NOMO-1 treated with dmso at 0.1 percent for 144 hours (cell line): ENCODE data around the gene PIP5K1B.
"Not testable (repeated sequence)": the region's sequence is repeated elsewhere in the genome, so short reads cannot be mapped to it uniquely, and the experiment has no call there.

Experiments used
- DNase-seq: peaks from one replicate; lab custom pipeline; 2025; ENCODE audit not compliant: unreplicated experiment; lab: John Stamatoyannopoulos, UW

The PIP5K1B gene

GRCh38 chr9:68704814-68705530 is at the start of gene PIP5K1B:
TSS of gene PIP5K1B (plus strand) at chr9:68705240. CDS start at chr9:68822615, 117,375 bp downstream.
- DNase-seq, result peak; percentile 56

DNA sequence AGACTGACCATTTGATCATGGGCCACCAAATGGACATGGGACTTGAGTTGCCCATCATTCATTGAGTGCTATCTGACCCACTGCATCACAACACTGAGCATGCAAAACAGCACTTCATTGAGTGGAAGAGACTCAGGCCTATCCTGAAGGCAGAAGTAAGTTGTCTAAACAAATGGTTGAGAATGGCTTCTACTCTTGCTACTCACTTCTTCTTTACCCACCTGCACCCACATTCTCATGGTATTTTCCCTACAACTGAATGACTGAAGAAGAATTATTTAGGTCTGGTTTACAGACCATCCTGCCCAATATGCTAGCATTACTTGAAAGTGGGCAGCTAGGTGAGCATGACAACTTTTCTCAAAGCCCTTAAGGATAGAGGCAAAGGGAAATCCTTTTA is 41.0 kb upstream of the PIP5K1B start:
- DNase-seq, result no peak

DNA sequence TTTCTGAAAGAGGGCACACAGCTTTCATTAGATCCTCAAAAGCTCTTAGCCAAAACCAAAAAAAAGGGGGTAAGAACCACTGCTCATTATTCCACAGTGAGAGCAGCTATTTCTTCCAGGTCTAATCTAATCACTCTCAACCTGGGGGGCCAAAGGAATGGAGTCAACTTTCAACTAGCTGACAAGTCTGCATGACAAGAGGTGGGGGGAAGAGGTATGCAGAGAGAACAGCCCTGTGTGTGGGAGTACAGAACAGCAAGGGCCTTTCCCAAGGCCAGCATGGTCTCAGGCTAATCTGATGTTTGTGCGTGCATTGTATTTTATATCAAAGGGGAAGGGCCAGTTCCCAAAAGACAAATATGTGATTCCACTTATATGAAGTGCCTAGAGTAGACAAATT is 36.9 kb upstream of the PIP5K1B start:
- no peak for DNase-seq

DNA sequence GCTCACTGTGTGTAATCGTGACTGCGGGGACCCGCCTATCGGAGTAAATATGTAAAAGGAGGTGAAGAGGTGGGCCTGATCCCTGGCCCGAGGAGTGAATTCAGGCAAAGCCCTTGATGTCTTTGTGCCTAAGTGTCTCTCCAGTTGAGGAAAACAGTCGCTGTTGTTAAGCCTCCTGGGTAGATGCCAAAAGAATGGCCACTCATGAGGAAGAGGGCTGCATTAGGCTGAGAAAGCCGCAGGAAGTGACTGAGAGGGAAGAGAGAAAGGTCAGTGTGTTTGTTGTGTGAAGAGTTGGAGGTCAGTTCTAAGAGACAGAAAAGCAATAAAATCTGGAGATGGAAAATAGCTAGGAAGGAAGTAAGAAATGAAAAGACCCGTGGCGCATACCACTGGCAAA is 35.8 kb upstream of the PIP5K1B start:
- no peak for DNase-seq

DNA sequence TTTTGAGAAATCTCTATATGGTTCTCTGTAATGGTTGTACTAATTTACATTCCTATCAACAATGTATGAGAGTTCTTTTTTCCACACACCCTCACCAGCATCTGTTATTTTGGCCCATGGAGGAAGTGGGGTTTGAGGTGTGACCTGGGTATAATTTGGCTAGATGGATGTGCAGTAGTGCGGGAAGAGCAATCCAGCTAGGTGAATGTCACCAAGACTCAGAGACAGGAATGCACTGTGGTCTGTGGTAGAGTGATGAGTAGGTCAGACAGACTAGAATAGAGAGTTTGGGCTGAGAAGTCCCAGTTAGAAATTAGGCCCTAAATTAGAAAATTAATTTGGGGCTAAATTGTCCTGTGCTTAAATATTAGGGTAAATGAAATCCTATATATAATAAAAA is 32.8 kb upstream of the PIP5K1B start:
- DNase-seq, result no peak

GRCh38 chr9:68672625-68673024 is 32.4 kb upstream of the PIP5K1B start:
- no peak for DNase-seq

DNA sequence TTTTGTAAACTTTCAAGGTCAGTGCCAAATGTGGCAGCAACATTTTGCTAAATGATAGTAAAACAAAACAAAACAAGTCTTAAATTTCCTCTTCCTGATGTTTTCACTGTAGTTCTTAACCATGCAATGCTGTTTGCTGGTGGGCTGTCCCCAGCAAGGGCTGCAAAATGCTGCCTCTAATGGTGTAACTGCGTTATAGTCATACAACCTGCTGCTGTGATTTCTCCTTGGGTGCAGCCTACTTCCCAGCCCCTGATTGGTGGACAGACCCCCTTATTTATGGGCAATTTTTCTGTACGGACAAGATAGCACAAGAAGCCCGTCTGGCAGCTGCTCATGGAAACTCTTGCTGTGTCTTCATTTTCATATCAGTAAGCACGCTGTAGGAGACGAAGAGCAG is 26.6 kb upstream of the PIP5K1B start:
- no peak for DNase-seq

DNA sequence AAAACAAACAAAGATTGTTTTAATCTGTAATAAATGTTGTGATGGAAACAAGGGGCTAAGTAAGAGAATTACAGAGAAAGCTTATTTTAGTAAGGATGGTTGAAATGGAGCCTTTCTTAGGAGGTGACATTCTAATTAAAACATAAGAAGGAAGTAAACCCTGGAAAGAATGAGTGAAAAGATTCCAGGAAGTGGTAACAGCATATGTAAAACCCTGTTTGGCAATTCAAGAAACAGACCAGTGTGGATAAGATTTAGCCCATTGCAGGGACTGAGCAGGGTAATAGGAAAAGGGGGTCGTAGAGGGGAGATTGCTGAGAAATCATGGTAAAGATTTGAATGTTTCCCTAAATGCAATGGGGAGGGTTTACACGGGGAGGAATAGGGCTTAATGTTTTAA is 21.6 kb upstream of the PIP5K1B start:
- no peak for DNase-seq

DNA sequence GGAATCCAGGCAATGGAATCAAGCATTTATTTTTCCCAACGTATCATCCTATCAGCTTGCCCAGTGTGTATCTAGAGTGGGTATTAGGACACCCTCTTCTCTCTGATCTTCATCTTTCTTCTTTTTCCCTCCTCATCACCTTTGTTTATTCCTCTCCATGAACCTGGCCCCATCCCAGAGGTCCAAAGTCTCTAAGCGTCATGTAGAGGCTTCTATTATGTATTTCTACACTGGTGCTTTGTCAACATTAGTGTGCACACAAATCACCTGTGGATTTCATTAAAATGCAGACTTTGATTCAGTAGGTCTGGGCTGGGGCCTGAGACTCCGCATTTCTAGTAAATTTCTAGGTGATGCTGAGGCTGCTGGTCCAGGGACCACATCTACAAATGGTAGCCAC is 19.8 kb upstream of the PIP5K1B start:
- no peak for DNase-seq

- no peak for DNase-seq
Observed at GRCh38 chr9:68685770-68686169, 19.3 kb upstream of the PIP5K1B start.

DNA sequence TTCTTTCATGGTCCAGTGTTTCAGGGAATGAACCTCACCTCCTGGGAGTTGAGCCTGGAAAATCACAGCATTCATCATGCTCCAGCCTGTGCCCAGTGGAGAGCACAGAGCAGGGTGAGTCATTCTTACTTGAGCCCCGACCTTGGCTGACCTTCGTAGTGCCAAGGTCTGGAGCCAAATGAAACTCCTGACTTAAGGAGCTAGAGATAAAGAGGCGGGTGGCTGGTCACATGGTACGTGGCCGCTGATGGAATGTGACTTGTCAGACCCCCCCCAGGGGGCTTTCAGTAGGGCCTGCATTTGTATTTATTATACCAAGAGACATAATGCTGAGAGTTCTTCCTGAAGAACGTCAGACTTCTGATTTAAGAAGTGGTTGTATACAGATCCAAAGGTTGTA is 15.0 kb upstream of the PIP5K1B start:
- DNase-seq, result no peak

GRCh38 chr9:68692519-68692918 is 12.5 kb upstream of the PIP5K1B start:
- no peak for DNase-seq

- no peak for DNase-seq
Observed at GRCh38 chr9:68694125-68694524, 10.9 kb upstream of the PIP5K1B start.

GRCh38 chr9:68697851-68698250 is 7.2 kb upstream of the PIP5K1B start:
- DNase-seq, result no peak

DNA sequence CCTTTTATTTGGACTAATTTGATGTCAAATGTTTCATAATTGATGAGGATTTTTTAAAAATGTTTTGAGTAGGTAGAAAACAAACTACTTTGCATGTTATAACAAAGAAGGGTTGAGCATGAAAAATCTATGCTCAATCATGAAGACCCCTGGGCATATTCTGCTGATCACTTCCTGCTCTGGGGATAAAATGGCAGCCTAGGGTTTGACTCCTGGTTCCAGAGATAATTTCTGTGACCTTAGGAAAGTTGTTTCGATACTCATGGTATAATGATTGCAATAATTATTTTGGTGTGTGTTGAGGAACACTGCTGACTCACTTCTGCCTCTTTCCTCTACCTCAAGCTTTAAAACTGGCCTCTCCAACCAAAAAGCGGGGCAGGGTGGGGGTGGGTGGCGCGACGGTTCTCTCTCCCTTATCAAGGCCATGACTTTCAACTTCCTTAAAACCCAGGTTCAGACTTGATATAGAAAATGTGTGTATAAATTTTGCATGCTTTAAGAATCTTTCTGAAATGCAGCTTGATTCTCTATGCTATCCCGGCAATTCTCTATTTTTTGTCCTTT is 6.0 kb upstream of the PIP5K1B start:
- no peak for DNase-seq

- not testable (repeated sequence) for DNase-seq
Observed at GRCh38 chr9:68699625-68700024, 5.4 kb upstream of the PIP5K1B start.

DNA sequence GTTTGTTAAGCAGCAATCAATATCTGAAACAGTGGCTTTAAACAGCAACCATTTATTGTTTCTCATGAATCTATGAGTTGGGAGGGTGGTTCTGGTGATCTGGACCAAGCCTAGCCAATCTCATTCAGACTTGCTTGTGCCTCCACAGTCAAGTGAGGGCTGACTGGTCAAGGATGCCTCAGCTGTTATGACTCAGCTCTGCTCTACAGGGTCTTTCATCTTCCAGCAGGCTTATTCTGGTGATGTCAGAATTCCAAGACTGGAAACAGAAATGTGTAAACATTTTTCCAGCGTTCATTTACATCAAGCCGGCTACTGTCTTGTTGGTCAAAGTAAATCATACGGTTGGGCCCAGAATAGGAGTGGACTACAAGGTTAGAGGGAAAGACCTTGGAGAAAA is 2.5 kb upstream of the PIP5K1B start:
- DNase-seq, result no peak

DNA sequence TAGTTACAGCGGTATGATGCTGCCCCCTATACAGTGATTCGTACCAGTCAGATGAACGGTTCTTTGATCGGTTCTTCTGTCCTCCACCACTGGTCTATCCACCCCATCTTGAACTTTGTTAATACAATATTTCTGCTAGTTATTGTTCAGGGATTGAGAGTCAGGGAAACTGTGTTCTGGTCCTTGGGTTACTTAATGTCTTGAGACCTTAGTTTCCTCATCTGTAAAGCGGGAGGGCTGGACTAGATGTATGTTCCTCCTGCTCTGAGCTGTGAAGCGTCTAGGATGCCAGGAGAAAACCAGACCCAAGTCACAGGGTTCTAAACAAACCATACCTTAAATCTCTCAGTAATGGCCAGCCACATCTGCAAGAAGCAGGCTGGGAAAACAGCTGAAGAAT is 1.4 kb upstream of the PIP5K1B start:
- DNase-seq, result no peak

GRCh38 chr9:68704498-68704813 is 584 bp upstream of the PIP5K1B start:
- DNase-seq, result no peak

- DNase-seq, result no peak
Observed at GRCh38 chr9:68705531-68706362, 707 bp downstream of the PIP5K1B start.

GRCh38 chr9:68706363-68707201 is 1.5 kb downstream of the PIP5K1B start:
- DNase-seq, result no peak
